ENCODE measurements around the gene WWC2.

GRCh38 chr4:183318656-183319055 lies 219.6 kb downstream of the WWC2 start:
- TF ChIP-seq CTCF (IDR thresholded peaks at IDR 0.05; ENCODE audit: poor library complexity), result no peak
- TF ChIP-seq EZH2phosphoT487 (IDR thresholded peaks at IDR 0.05; ENCODE audit: low read depth, severe bottlenecking, unreplicated experiment), result no peak
